Activated naive CD4-positive, alpha-beta T cell treated with anti-CD3 and anti-CD28 coated beads for 36 hours (primary cell): ENCODE results near the gene DGAT2. TPM values are rescaled to one million over a fixed set of nuclear protein-coding genes. Genes with fewer than 3 reads are reported as not detected.
"Not testable (repeated sequence)": the region's sequence is repeated elsewhere in the genome, so short reads cannot be mapped to it uniquely, and the experiment has no call there.

Experiments used
- CTCF ChIA-PET: fragments of 350-600 bp; sonication (Branson Sonifier 250); formaldehyde crosslinking; loops from one replicate; lab custom pipeline; 2021; ENCODE audit warnings: antibody characterized with exemption; lab: Charles Lee
- DNase-seq: peaks from one replicate; pipeline ENCODE4 v3.0.0-alpha.2; 2020
- H3K27ac Mint-ChIP-seq: one replicate; pipeline ENCODE4 v1.8.0; 2021; ENCODE audit warnings: mild to moderate bottlenecking, mixed read lengths
- H3K27me3 Mint-ChIP-seq: one replicate; pipeline ENCODE4 v1.8.0; 2021; ENCODE audit warnings: low read depth, mixed read lengths
- H3K36me3 Mint-ChIP-seq: one replicate; pipeline ENCODE4 v1.8.0; 2021; ENCODE audit warnings: low read depth, mixed read lengths
- H3K4me1 Mint-ChIP-seq: one replicate; pipeline ENCODE4 v1.8.0; 2021; ENCODE audit warnings: low read depth, mixed read lengths
- H3K4me3 Mint-ChIP-seq: one replicate; pipeline ENCODE4 v1.8.0; 2021; ENCODE audit warnings: mild to moderate bottlenecking, moderate library complexity, mixed read lengths
- H3K9me3 Mint-ChIP-seq: one replicate; pipeline ENCODE4 v1.8.0; 2021; ENCODE audit warnings: mixed read lengths
- intact Hi-C: fragments of 100-400 bp; cut with micrococcal nuclease; formaldehyde crosslinking; loops from one replicate; pipeline ENCODE4 v1.15.1; 2023
- total RNA-seq, 2 experiments: library from RNA; stranded (reverse); gene quantifications; one replicate each; pipeline ENCODE4 v1.2.3, GENCODE V29; 2021

The DGAT2 gene
- total RNA-seq, 2 experiments from 2014 or later = 3.4 to 4.2 TPM

GRCh38 chr11:75734491-75735180 lies 33.9 kb upstream of the DGAT2 start:
- Mint-ChIP-seq H3K9me3 (no peaks in the 10 kb centered on the region), H3K4me1 (peaks cover 2% of the 10 kb centered on the region), H3K27me3 (peaks cover 4% of the 10 kb centered on the region), H3K4me3 (no peak overlapping the region), H3K36me3 (no peaks in the 10 kb centered on the region), H3K27ac (no peak overlapping the region)
- intact Hi-C loops = no loop called here
- no peak for DNase-seq
- CTCF ChIA-PET = interaction anchor here (1.2 kb wide), 1 partner anchor 12 kb away, joined by 4 read pairs; no protein-coding TSS in a partner anchor

GRCh38 chr11:75735181-75735845 lies 33.3 kb upstream of the DGAT2 start:
- Mint-ChIP-seq H3K36me3 (no peaks in the 10 kb centered on the region), H3K4me1 (peaks cover 2% of the 10 kb centered on the region), H3K27ac (no peak overlapping the region), H3K9me3 (no peaks in the 10 kb centered on the region), H3K4me3 (no peak overlapping the region), H3K27me3 (peaks cover 4% of the 10 kb centered on the region)
- CTCF ChIA-PET = interaction anchor here (1.2 kb wide), 1 partner anchor 12 kb away, joined by 4 read pairs; no protein-coding TSS in a partner anchor
- DNase-seq = no peak
- intact Hi-C loops = no loop called here

- no peaks in the 10 kb centered on the region for H3K36me3 Mint-ChIP-seq
- H3K4me3 Mint-ChIP-seq = no peak overlapping the region
- no peaks in the 10 kb centered on the region for H3K9me3 Mint-ChIP-seq
- CTCF ChIA-PET = no interaction called here
- peaks cover 6% of the 10 kb centered on the region for H3K27me3 Mint-ChIP-seq
- no peak overlapping the region for H3K27ac Mint-ChIP-seq
- intact Hi-C loops = no loop called here
- no peak for DNase-seq
- H3K4me1 Mint-ChIP-seq = peaks cover 2% of the 10 kb centered on the region
These were observed 31.3 kb upstream of the DGAT2 start for GRCh38 chr11:75737314-75737713.

- Mint-ChIP-seq H3K4me1 (no peaks in the 10 kb centered on the region), H3K9me3 (no peaks in the 10 kb centered on the region), H3K36me3 (no peaks in the 10 kb centered on the region), H3K27me3 (peaks cover 6% of the 10 kb centered on the region), H3K4me3 (no peak overlapping the region), H3K27ac (no peak overlapping the region)
- CTCF ChIA-PET = no interaction called here
- intact Hi-C loops = no loop called here
- DNase-seq = no peak
These were observed 27.9 kb upstream of the DGAT2 start for GRCh38 chr11:75740681-75741080.

GRCh38 chr11:75743159-75743558 lies 25.4 kb upstream of the DGAT2 start:
- H3K27me3 Mint-ChIP-seq, intact Hi-C loops, H3K27ac Mint-ChIP-seq, H3K4me1 Mint-ChIP-seq, H3K36me3 Mint-ChIP-seq, H3K9me3 Mint-ChIP-seq, H3K4me3 Mint-ChIP-seq, DNase-seq: not testable (repeated sequence)
- CTCF ChIA-PET = interaction anchor here (0.7 kb wide), 1 partner anchor 30 kb away, joined by 3 read pairs; no protein-coding TSS in a partner anchor

GRCh38 chr11:75743711-75744563 lies 24.6 kb upstream of the DGAT2 start:
- Mint-ChIP-seq H3K27me3 (peaks cover 5% of the 10 kb centered on the region), H3K9me3 (no peaks in the 10 kb centered on the region), H3K4me3 (no peak overlapping the region), H3K27ac (no peak overlapping the region), H3K4me1 (no peaks in the 10 kb centered on the region), H3K36me3 (no peaks in the 10 kb centered on the region)
- intact Hi-C loops = no loop called here
- DNase-seq = no peak
- CTCF ChIA-PET = interaction anchor here (0.7 kb wide), 1 partner anchor 31 kb away, joined by 3 read pairs; no protein-coding TSS in a partner anchor

- Mint-ChIP-seq H3K4me3 (no peak overlapping the region), H3K27me3 (peaks cover 5% of the 10 kb centered on the region), H3K4me1 (no peaks in the 10 kb centered on the region), H3K9me3 (no peaks in the 10 kb centered on the region), H3K36me3 (no peaks in the 10 kb centered on the region), H3K27ac (no peak overlapping the region)
- intact Hi-C loops = no loop called here
- CTCF ChIA-PET = interaction anchor here (0.5 to 0.6 kb wide), 2 partner anchors 24 to 148 kb away, joined by 3 read pairs; no protein-coding TSS in a partner anchor
- DNase-seq = no peak
These were observed 22.8 kb upstream of the DGAT2 start for GRCh38 chr11:75745807-75746206.

- DNase-seq, H3K36me3 Mint-ChIP-seq, H3K4me1 Mint-ChIP-seq, CTCF ChIA-PET, H3K9me3 Mint-ChIP-seq, H3K27ac Mint-ChIP-seq, intact Hi-C loops, H3K27me3 Mint-ChIP-seq, H3K4me3 Mint-ChIP-seq: not testable (repeated sequence)
These were observed 19.8 kb upstream of the DGAT2 start for GRCh38 chr11:75748729-75749273.

- H3K4me1 Mint-ChIP-seq, H3K27me3 Mint-ChIP-seq, DNase-seq, H3K27ac Mint-ChIP-seq, H3K4me3 Mint-ChIP-seq, H3K36me3 Mint-ChIP-seq, intact Hi-C loops, H3K9me3 Mint-ChIP-seq: not testable (repeated sequence)
- CTCF ChIA-PET = interaction anchor here (0.6 kb wide), 1 partner anchor 22 kb away, joined by 4 read pairs; no protein-coding TSS in a partner anchor
These were observed 13.6 kb upstream of the DGAT2 start for GRCh38 chr11:75754933-75755332.

GRCh38 chr11:75757651-75758050 lies 10.9 kb upstream of the DGAT2 start:
- H3K4me1 Mint-ChIP-seq = no peaks in the 10 kb centered on the region
- no peak overlapping the region for H3K27ac Mint-ChIP-seq
- H3K36me3 Mint-ChIP-seq = no peaks in the 10 kb centered on the region
- CTCF ChIA-PET = no interaction called here
- no peak for DNase-seq
- intact Hi-C loops = no loop called here
- no peak overlapping the region for H3K4me3 Mint-ChIP-seq
- no peaks in the 10 kb centered on the region for H3K9me3 Mint-ChIP-seq
- H3K27me3 Mint-ChIP-seq = no peaks in the 10 kb centered on the region

GRCh38 chr11:75759832-75760231 lies 8.7 kb upstream of the DGAT2 start:
- no peak for DNase-seq
- Mint-ChIP-seq H3K27me3 (no peaks in the 10 kb centered on the region), H3K36me3 (no peaks in the 10 kb centered on the region), H3K9me3 (no peaks in the 10 kb centered on the region), H3K4me3 (no peak overlapping the region), H3K27ac (no peak overlapping the region), H3K4me1 (no peaks in the 10 kb centered on the region)
- intact Hi-C loops = no loop called here
- CTCF ChIA-PET = interaction anchor here (0.6 kb wide), 1 partner anchor 72 kb away, joined by 3 read pairs; no protein-coding TSS in a partner anchor

GRCh38 chr11:75760243-75760642 lies 8.3 kb upstream of the DGAT2 start:
- Mint-ChIP-seq H3K27ac (no peak overlapping the region), H3K4me1 (no peaks in the 10 kb centered on the region), H3K36me3 (no peaks in the 10 kb centered on the region), H3K4me3 (no peak overlapping the region), H3K9me3 (no peaks in the 10 kb centered on the region), H3K27me3 (no peaks in the 10 kb centered on the region)
- DNase-seq = no peak
- CTCF ChIA-PET = interaction anchor here (0.6 kb wide), 1 partner anchor 72 kb away, joined by 3 read pairs; no protein-coding TSS in a partner anchor
- intact Hi-C loops = no loop called here
